SJCRH30 (cell line): ENCODE measurements around the gene HEY2. TPM values are rescaled to one million over a fixed set of nuclear protein-coding genes. Genes with fewer than 3 reads are reported as not detected.

Experiments
- DNase-seq, 2 experiments: peaks; one replicate each; pipeline ENCODE4 v3.0.0-alpha.2; 2015 to 2020
- H3K27ac ChIP-seq: fragments of 250-450 bp; sonication (Bioruptor Pico); 2 replicates; pipeline ENCODE4 v1.5.1; 2020; ENCODE audit warnings: mild to moderate bottlenecking, moderate library complexity
- H3K27me3 ChIP-seq: fragments of 250-450 bp; sonication (Bioruptor Pico); 2 replicates; pipeline ENCODE4 v1.5.1; 2020; ENCODE audit warnings: mild to moderate bottlenecking, moderate library complexity
- H3K36me3 ChIP-seq: fragments of 250-450 bp; sonication (Bioruptor Pico); 2 replicates; pipeline ENCODE4 v1.5.1; 2020; ENCODE audit warnings: mild to moderate bottlenecking, moderate library complexity
- H3K4me1 ChIP-seq: fragments of 250-450 bp; sonication (Bioruptor Pico); 2 replicates; pipeline ENCODE4 v1.5.1; 2020; ENCODE audit warnings: mild to moderate bottlenecking, moderate library complexity
- H3K4me3 ChIP-seq: fragments of 250-450 bp; sonication (Bioruptor Pico); 2 replicates; pipeline ENCODE4 v1.5.1; 2020; ENCODE audit warnings: mild to moderate bottlenecking, moderate library complexity
- H3K9me3 ChIP-seq: fragments of 250-450 bp; sonication (Bioruptor Pico); replicated peaks from 2 replicates; pipeline ENCODE4 v1.5.1; 2020; ENCODE audit warnings: mild to moderate bottlenecking, moderate library complexity
- total RNA-seq: library from RNA; depleted of rRNA; stranded (reverse); fragments of >200 nt; shearing (Covaris generic); gene quantifications from 2 replicates; pipeline ENCODE4 v1.2.3, GENCODE V29; 2014

The HEY2 gene
- total RNA-seq, 1 experiment from 2014 or later, result 0.22 TPM

GRCh38 chr6:125733516-125734300, 15.7 kb upstream of the HEY2 start:
- Histone ChIP-seq H3K4me3 (no peak overlapping the region), H3K36me3 (no peaks in the 10 kb centered on the region), H3K27ac (no peak overlapping the region), H3K27me3 (peaks cover 5% of the 10 kb centered on the region; the same call in 1 of the 2 replicates), H3K9me3 (no peaks in the 10 kb centered on the region), H3K4me1 (no peaks in the 10 kb centered on the region)
- DNase-seq, result no peak

DNA sequence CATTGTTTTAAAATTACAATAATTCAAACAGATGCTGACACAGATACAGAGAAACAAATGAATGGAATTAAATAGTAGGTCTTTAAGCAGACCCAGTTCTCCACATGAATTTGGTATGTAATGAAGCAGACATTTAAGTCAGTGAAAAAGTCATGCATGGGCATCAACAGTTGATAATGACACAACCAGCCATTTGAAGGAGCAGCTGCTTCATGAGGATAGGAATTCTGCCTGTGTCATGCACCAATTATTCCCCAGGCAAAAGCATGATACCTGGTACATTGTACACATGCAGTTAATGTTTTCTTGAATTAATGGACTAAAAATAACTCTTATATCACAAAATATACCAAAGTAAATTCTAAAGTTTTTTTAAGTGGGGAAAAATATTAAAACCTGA, 11.2 kb upstream of the HEY2 start:
- H3K9me3 ChIP-seq, result no peaks in the 10 kb centered on the region
- no peak overlapping the region for H3K27ac ChIP-seq
- no peaks in the 10 kb centered on the region for H3K4me1 ChIP-seq
- H3K4me3 ChIP-seq, result no peak overlapping the region
- H3K27me3 ChIP-seq, result peaks cover 5% of the 10 kb centered on the region; the same call in 1 of the 2 replicates
- H3K36me3 ChIP-seq, result no peaks in the 10 kb centered on the region
- no peak for DNase-seq

DNA sequence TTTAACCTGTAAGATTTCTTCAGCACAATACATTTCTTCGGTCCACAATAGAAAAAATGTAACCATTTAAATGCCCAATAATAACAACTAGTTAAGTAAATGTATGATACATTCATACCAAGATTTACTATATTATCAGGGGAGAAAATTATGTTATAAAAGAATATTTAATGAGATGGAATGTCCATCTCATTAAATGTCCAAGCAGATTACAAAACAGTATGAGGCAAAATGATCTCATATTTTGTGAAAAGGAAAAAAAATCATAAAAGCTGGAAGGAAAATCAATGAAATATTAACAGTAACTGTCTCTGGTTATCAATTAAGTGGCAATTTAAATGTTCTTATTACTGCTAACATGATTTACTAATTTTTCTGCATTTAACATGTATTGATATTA, 10.1 kb upstream of the HEY2 start:
- Histone ChIP-seq H3K9me3 (no peaks in the 10 kb centered on the region), H3K27ac (no peak overlapping the region), H3K27me3 (no peaks in the 10 kb centered on the region; the same call in 1 of the 2 replicates), H3K36me3 (no peaks in the 10 kb centered on the region), H3K4me3 (no peak overlapping the region), H3K4me1 (no peaks in the 10 kb centered on the region)
- DNase-seq, result no peak

DNA sequence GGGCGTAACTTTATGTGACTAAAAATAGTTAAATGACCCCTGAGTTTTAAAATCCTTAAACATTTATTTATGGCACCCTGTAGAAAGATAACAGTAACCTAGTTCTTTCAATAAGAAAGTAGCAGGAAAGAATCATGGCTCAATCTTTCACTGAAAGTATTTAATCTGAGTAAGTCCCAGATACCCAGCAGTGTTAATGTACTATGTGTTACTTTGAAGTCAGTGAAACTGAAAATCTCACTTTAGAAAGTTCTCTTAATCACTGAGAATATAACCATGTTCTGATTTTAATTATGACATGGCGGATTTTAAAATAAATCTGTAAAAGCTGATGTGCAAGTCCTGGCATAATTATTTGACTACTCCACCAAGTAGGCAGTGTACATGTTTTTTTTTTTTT, 8.1 kb upstream of the HEY2 start:
- H3K4me1 ChIP-seq, result no peaks in the 10 kb centered on the region
- H3K4me3 ChIP-seq, result no peak overlapping the region
- DNase-seq, result no peak

DNA sequence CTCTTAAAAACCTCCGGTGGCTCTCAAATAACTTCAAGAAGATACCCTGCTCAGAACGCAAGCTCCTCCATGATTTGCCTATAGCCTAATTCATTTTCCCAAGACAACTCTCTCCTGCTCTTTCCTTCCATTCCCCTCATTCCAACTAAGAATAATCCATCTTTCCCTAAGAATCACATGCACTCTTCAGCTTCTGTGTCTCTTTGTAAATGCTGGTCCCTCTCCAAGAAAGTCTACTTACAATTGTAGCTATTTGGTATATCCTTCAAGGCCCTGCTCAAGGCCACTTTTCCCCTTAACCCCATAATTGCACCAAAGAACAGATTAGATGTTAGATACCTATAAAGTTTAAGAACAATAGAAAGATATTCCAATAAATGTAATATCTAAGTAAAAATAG, 7.4 kb upstream of the HEY2 start:
- no peak overlapping the region for H3K4me3 ChIP-seq

More for the DNA sequence above, 8.1 kb upstream of the HEY2 start:
- no peaks in the 10 kb centered on the region for H3K9me3 ChIP-seq
- no peaks in the 10 kb centered on the region for H3K36me3 ChIP-seq
- H3K27ac ChIP-seq, result no peak overlapping the region
- peaks cover 9% of the 10 kb centered on the region; the same call in 1 of the 2 replicates for H3K27me3 ChIP-seq

GRCh38 chr6:125742464-125743120, 6.8 kb upstream of the HEY2 start:
- Histone ChIP-seq H3K36me3 (no peaks in the 10 kb centered on the region), H3K4me3 (no peak overlapping the region), H3K9me3 (no peaks in the 10 kb centered on the region), H3K27me3 (peaks cover 20% of the 10 kb centered on the region; the same call in 1 of the 2 replicates), H3K4me1 (no peaks in the 10 kb centered on the region), H3K27ac (no peak overlapping the region)
- no peak for DNase-seq

More for the DNA sequence above, 7.4 kb upstream of the HEY2 start:
- no peak overlapping the region for H3K27ac ChIP-seq
- H3K36me3 ChIP-seq, result no peaks in the 10 kb centered on the region
- H3K27me3 ChIP-seq, result peaks cover 16% of the 10 kb centered on the region; the same call in 1 of the 2 replicates
- no peak for DNase-seq
- H3K4me1 ChIP-seq, result no peaks in the 10 kb centered on the region
- no peaks in the 10 kb centered on the region for H3K9me3 ChIP-seq

- Histone ChIP-seq H3K36me3 (no peaks in the 10 kb centered on the region), H3K4me1 (peaks cover 4% of the 10 kb centered on the region; the same call in 1 of the 2 replicates), H3K27ac (no peak overlapping the region), H3K27me3 (peaks cover 30% of the 10 kb centered on the region), H3K9me3 (no peaks in the 10 kb centered on the region), H3K4me3 (no peak overlapping the region)
- DNase-seq, result no peak
Observed at GRCh38 chr6:125743604-125744003, 5.8 kb upstream of the HEY2 start.

GRCh38 chr6:125745281-125746018, 4.0 kb upstream of the HEY2 start:
- no peak for DNase-seq
- H3K27ac ChIP-seq, result no peak overlapping the region
- H3K9me3 ChIP-seq, result no peaks in the 10 kb centered on the region
- H3K36me3 ChIP-seq, result no peaks in the 10 kb centered on the region
- no peak overlapping the region for H3K4me3 ChIP-seq
- H3K27me3 ChIP-seq, result peaks cover 38% of the 10 kb centered on the region
- peaks cover 4% of the 10 kb centered on the region; the same call in 1 of the 2 replicates for H3K4me1 ChIP-seq

GRCh38 chr6:125746019-125746414, 3.4 kb upstream of the HEY2 start:
- Histone ChIP-seq H3K9me3 (no peaks in the 10 kb centered on the region), H3K36me3 (no peaks in the 10 kb centered on the region), H3K27me3 (peaks cover 38% of the 10 kb centered on the region), H3K4me1 (peaks cover 4% of the 10 kb centered on the region; the same call in 1 of the 2 replicates), H3K27ac (no peak overlapping the region), H3K4me3 (no peak overlapping the region)
- no peak for DNase-seq

DNA sequence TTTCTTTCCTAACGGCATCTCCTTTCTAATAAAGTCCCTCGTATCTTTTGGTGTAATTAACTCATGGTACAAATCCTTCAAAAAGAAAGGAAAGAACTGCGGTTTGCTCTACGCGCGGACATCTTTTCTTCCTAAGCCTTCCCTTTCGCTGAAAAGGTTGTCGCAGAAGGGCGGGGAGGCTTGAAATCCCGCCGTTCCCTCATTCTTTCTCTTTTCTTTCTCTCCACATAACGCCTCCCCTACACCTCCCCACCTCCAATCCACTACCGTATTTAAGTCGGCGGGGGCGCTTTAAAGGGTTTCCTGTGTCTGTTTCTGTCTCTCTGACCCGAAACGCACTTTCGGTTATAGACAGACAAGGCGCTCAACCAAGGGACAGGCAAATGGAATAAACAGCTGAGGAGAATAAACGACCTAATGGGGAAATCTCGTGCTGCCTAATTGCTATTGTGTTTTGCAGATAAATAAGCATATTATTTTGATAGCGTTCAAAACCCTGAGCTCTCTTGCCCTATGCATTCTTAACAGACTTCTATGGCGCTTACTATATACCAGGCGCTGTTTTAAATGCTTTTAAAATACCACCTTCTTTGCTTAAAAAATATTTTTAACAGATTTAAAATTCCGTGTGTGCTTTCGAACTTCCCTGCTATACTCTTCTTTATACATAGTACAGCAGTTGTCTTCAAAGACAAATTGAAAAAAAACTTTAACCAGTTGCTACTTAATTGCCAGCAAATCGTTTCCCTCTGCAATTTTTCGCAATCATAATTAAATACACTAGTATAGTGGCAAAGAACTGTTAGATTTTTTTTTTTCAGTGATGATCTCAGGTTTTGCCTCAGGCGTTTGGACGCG, 2.5 kb upstream of the HEY2 start:
- no peak overlapping the region for H3K27ac ChIP-seq
- H3K4me1 ChIP-seq, result peaks cover 4% of the 10 kb centered on the region; the same call in 1 of the 2 replicates
- no peak overlapping the region for H3K4me3 ChIP-seq
- peak in 1 of 2 experiments; percentile 11 for DNase-seq
- no peaks in the 10 kb centered on the region for H3K36me3 ChIP-seq
- H3K9me3 ChIP-seq, result no peaks in the 10 kb centered on the region
- H3K27me3 ChIP-seq, result peaks cover 38% of the 10 kb centered on the region

- no peaks in the 10 kb centered on the region for H3K9me3 ChIP-seq
- no peaks in the 10 kb centered on the region for H3K36me3 ChIP-seq
- DNase-seq, result peak; percentile 36 to 54
- peak overlapping the region; percentile 64 for H3K4me3 ChIP-seq
- H3K27me3 ChIP-seq, result peaks cover 40% of the 10 kb centered on the region
- no peak overlapping the region for H3K27ac ChIP-seq
- peaks cover 4% of the 10 kb centered on the region; the same call in 1 of the 2 replicates for H3K4me1 ChIP-seq
Observed at GRCh38 chr6:125747589-125748405, 1.6 kb upstream of the HEY2 start.

DNA sequence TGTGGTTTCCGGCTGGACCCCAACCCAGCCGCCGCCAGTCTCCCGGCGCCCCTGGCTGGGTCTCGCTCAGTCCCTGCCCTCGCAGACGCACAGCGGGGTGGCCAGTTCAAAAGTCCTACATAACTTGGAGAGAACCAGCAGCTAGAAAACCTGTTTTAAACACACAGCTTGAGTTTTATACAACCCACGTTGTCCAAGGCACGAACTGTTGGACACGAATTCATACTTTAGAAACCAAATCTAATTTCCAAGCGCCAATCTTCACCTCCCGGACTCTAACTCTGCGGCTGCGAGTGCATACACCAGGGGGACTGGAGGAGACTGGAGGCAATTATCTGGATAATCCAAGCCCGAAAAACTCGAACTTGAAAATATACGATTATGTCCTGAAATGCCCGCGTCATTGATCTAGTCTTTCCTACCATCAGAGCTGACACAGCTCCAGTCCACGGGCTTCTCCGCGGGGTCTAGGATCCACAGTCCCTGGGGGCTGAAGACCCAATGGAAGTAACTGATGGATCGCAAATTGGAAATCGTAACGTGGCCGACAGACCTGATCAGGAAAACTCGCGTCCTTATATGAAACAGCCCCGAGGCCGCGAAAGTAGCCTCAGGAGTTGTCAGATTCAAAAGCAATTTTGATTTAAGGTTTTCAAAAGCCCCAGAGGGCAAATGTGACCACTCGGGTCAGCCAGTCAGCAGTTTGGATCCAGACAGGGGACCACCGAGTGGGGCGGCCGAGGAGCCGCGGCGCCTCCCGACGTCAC, 843 bp upstream of the HEY2 start:
- H3K4me1 ChIP-seq, result peaks cover 4% of the 10 kb centered on the region; the same call in 1 of the 2 replicates

More for the DNA sequence above, 843 bp upstream of the HEY2 start:
- no peak for DNase-seq
- Histone ChIP-seq H3K27me3 (peaks cover 43% of the 10 kb centered on the region), H3K27ac (no peak overlapping the region), H3K9me3 (no peaks in the 10 kb centered on the region), H3K36me3 (no peaks in the 10 kb centered on the region), H3K4me3 (peak overlapping the region; percentile 64)
